NT2/D1 (cell line): Measurements from ENCODE around the gene LRRK1.

Experiments
- DNase-seq: peaks from one replicate; pipeline ENCODE4 v3.0.0-alpha.2; 2011; ENCODE audit warnings: low read depth, low spot score
- H3K27me3 ChIP-seq: 2 replicates; pipeline ENCODE4 v1.6.0; 2011; ENCODE audit warnings: mild to moderate bottlenecking; ENCODE audit not compliant: insufficient read length, insufficient read depth
- H3K36me3 ChIP-seq: 2 replicates; pipeline ENCODE4 v1.6.1; 2011; ENCODE audit warnings: mild to moderate bottlenecking, low read length, mixed read lengths; ENCODE audit not compliant: insufficient read depth, insufficient read length
- H3K4me1 ChIP-seq: 2 replicates; pipeline ENCODE4 v1.5.1; 2011; ENCODE audit not compliant: insufficient read depth, insufficient read length
- H3K4me3 ChIP-seq: 2 replicates; pipeline ENCODE4 v1.5.1; 2011; ENCODE audit warnings: low read depth; ENCODE audit not compliant: insufficient read length
- H3K9ac ChIP-seq: 2 replicates; pipeline ENCODE4 v1.6.0; 2011; ENCODE audit warnings: low read depth; ENCODE audit not compliant: insufficient read length
- H3K9me3 ChIP-seq: 2 replicates; pipeline ENCODE4 v1.5.1; 2011; ENCODE audit warnings: mild to moderate bottlenecking, low read length; ENCODE audit not compliant: insufficient read depth
- SUZ12 ChIP-seq: IDR thresholded peaks from 2 replicates; pipeline ENCODE4 v1.6.1; 2011; ENCODE audit not compliant: insufficient read length, insufficient read depth; ENCODE audit errors: extremely low read depth
- YY1 ChIP-seq: IDR thresholded peaks from 2 replicates; pipeline ENCODE4 v1.6.1; 2011; ENCODE audit not compliant: insufficient read length, insufficient read depth
- ZNF274 ChIP-seq: IDR thresholded peaks from 2 replicates; pipeline ENCODE4 v1.6.1; 2011; ENCODE audit warnings: mild to moderate bottlenecking, low read depth, low read length

LRRK1 gene

GRCh38 chr15:101078669-101079323 is 159.6 kb downstream of the LRRK1 start:
- no peaks in the 10 kb centered on the region for H3K36me3 ChIP-seq
- H3K4me1 ChIP-seq = peaks cover 25% of the 10 kb centered on the region
- no peak overlapping the region for H3K4me3 ChIP-seq
- H3K9ac ChIP-seq = peak overlapping the region; percentile 54
- no peaks in the 10 kb centered on the region for H3K27me3 ChIP-seq
- no peak for TF ChIP-seq ZNF274
- no peak for TF ChIP-seq YY1
- TF ChIP-seq SUZ12 = no peak
- H3K9me3 ChIP-seq = no peaks in the 10 kb centered on the region
- DNase-seq = no peak

GRCh38 chr15:101081900-101082299 is 162.7 kb downstream of the LRRK1 start:
- H3K4me3 ChIP-seq = no peak overlapping the region
- H3K27me3 ChIP-seq = no peaks in the 10 kb centered on the region
- no peaks in the 10 kb centered on the region for H3K36me3 ChIP-seq
- H3K9ac ChIP-seq = no peak overlapping the region
- TF ChIP-seq ZNF274 = no peak
- no peak for TF ChIP-seq SUZ12
- TF ChIP-seq YY1 = no peak
- H3K9me3 ChIP-seq = no peaks in the 10 kb centered on the region
- H3K4me1 ChIP-seq = peaks cover 30% of the 10 kb centered on the region
- DNase-seq = no peak

- Histone ChIP-seq H3K27me3 (no peaks in the 10 kb centered on the region), H3K9me3 (no peaks in the 10 kb centered on the region), H3K36me3 (no peaks in the 10 kb centered on the region), H3K4me3 (no peak overlapping the region), H3K4me1 (peaks cover 29% of the 10 kb centered on the region), H3K9ac (no peak overlapping the region)
- TF ChIP-seq YY1 (no peak), SUZ12 (no peak), ZNF274 (no peak)
- DNase-seq = no peak
Observed at GRCh38 chr15:101083336-101084045, 164.3 kb downstream of the LRRK1 start.

GRCh38 chr15:101084801-101085200 is 165.6 kb downstream of the LRRK1 start:
- DNase-seq = no peak
- Histone ChIP-seq H3K4me1 (peaks cover 16% of the 10 kb centered on the region), H3K9ac (no peak overlapping the region), H3K36me3 (no peaks in the 10 kb centered on the region), H3K4me3 (no peak overlapping the region), H3K9me3 (no peaks in the 10 kb centered on the region), H3K27me3 (no peaks in the 10 kb centered on the region)
- no peak for TF ChIP-seq ZNF274
- TF ChIP-seq SUZ12 = no peak
- TF ChIP-seq YY1 = no peak

GRCh38 chr15:101085311-101085700 is 166.1 kb downstream of the LRRK1 start:
- Histone ChIP-seq H3K4me3 (no peak overlapping the region), H3K9me3 (no peaks in the 10 kb centered on the region), H3K36me3 (no peaks in the 10 kb centered on the region), H3K9ac (no peak overlapping the region), H3K27me3 (no peaks in the 10 kb centered on the region), H3K4me1 (peaks cover 14% of the 10 kb centered on the region)
- TF ChIP-seq YY1 = no peak
- no peak for TF ChIP-seq SUZ12
- TF ChIP-seq ZNF274 = no peak
- DNase-seq = no peak

- H3K27me3 ChIP-seq = no peaks in the 10 kb centered on the region
- no peak overlapping the region for H3K4me3 ChIP-seq
- peaks cover 16% of the 10 kb centered on the region for H3K4me1 ChIP-seq
- H3K9me3 ChIP-seq = no peaks in the 10 kb centered on the region
- peak overlapping the region; percentile 43 for H3K9ac ChIP-seq
- DNase-seq = no peak
- TF ChIP-seq ZNF274 = no peak
- no peak for TF ChIP-seq SUZ12
- no peak for TF ChIP-seq YY1
- H3K36me3 ChIP-seq = no peaks in the 10 kb centered on the region
Observed at GRCh38 chr15:101086394-101087171, 167.4 kb downstream of the LRRK1 start.
